ENCODE measurements around the gene CHIA. TPM values are rescaled to one million over a fixed set of nuclear protein-coding genes. Genes with fewer than 3 reads are reported as not detected.

The CHIA gene
- total RNA-seq, 1 experiment from 2014 or later = not detected

GRCh38 chr1:111251570-111251969, 39.1 kb upstream of the CHIA start:
- Histone ChIP-seq H3K23ac (ENCODE audit: insufficient read length, low read depth, low read length) (no peak overlapping the region), H3K4me1 (ENCODE audit: insufficient read depth, low read length) (no peaks in the 10 kb centered on the region), H2BK120ac (ENCODE audit: low read depth, low read length, poor library complexity, severe bottlenecking) (no peak overlapping the region), H3K27ac (ENCODE audit: insufficient read length, low read depth, low read length) (no peak overlapping the region), H4K5ac (ENCODE audit: insufficient read length, low read depth, low read length) (no peak overlapping the region), H3K27me3 (ENCODE audit: insufficient read depth, low read length) (no peaks in the 10 kb centered on the region), H2BK5ac (ENCODE audit: insufficient read length, low read length) (no peak overlapping the region), H2AFZ (ENCODE audit: low read length) (no peak overlapping the region), H3K79me1 (ENCODE audit: insufficient read depth, low read depth, low read length, poor library complexity, severe bottlenecking) (no peaks in the 10 kb centered on the region), H2BK20ac (ENCODE audit: low read depth, low read length, poor library complexity, severe bottlenecking) (no peak overlapping the region), H2AK5ac (ENCODE audit: insufficient read length, low read length) (no peak overlapping the region), H3K4ac (ENCODE audit: low read depth, low read length) (no peak overlapping the region), H3K79me2 (ENCODE audit: insufficient read depth, low read length) (no peaks in the 10 kb centered on the region), H4K91ac (ENCODE audit: insufficient read length, low read depth, low read length) (no peak overlapping the region), H2BK12ac (ENCODE audit: insufficient read length, low read depth, low read length) (no peak overlapping the region), H3K23me2 (ENCODE audit: insufficient read length, low read depth, low read length, poor library complexity, severe bottlenecking) (no peaks in the 10 kb centered on the region), H4K8ac (replicated peaks; ENCODE audit: insufficient read length, low read depth, low read length) (no peak overlapping the region), H3K4me2 (ENCODE audit: insufficient read depth, insufficient read length, low read length) (no peak overlapping the region), H3T11ph (ENCODE audit: low read length) (no peak overlapping the region), H3K14ac (ENCODE audit: insufficient read depth, low read length) (no peak overlapping the region; the same call in 1 of the 2 replicates), H3K9me3 (ENCODE audit: control insufficient read depth, low read depth, low read length) (no peaks in the 10 kb centered on the region), H4K20me1 (ENCODE audit: control insufficient read depth, insufficient read depth, insufficient read length) (no peaks in the 10 kb centered on the region), H3K9ac (ENCODE audit: extremely low read depth, insufficient read length, low read length) (no peak overlapping the region), H2BK15ac (ENCODE audit: low read depth, low read length) (no peak overlapping the region), H3K18ac (ENCODE audit: insufficient read length, low read depth, low read length) (no peak overlapping the region), H3K56ac (ENCODE audit: insufficient read length, low read depth, low read length) (no peak overlapping the region)
- no peak for DNase-seq
- H3K36me3 Mint-ChIP-seq (ENCODE audit: insufficient read depth in 1 of 3, low read depth in 3 of 3) = no peaks in the 10 kb centered on the region
- no peak overlapping the region for H3K4me3 Mint-ChIP-seq
- H3K27me3 Mint-ChIP-seq (ENCODE audit: low read depth) = peaks cover 7% of the 10 kb centered on the region
- no peak for TF ChIP-seq CTCF (conservative IDR thresholded peaks at IDR 0.05)
- WGBS (ENCODE audit: extremely low coverage, insufficient read length, low lambda C conversion rate) = no CpG with 5 or more reads among the region's 8 CpGs
- H3K27ac Mint-ChIP-seq = no peak overlapping the region
- peaks cover 4 to 7% of the 10 kb centered on the region in 2 experiments for H3K4me1 Mint-ChIP-seq
- H3K9me3 Mint-ChIP-seq = no peaks in the 10 kb centered on the region; a peak in 1 of 5 replicates

Data from H9 (cell line).